Thoracic aorta (tissue), 2 donors: Measurements from ENCODE around the gene FSTL4. TPM values are rescaled to one million over a fixed set of nuclear protein-coding genes. Genes with fewer than 3 reads are reported as not detected.
A peak's percentile ranks its signal among the peaks of the same experiment; 100 is the strongest.

Experiments
- ATAC-seq: fragments of 150-250 bp; one replicate; pipeline ENCODE4 v1.8.0; 2017; ENCODE audit warnings: low read depth; ENCODE audit not compliant: insufficient number of reproducible peaks, low FRiP score
- DNase-seq: peaks from one replicate; pipeline ENCODE4 v3.0.0-alpha.2; 2020; ENCODE audit warnings: low spot score
- H3K27ac ChIP-seq, 2 donors: fragments of 200-600 bp; sonication (generic); 1 replicate in 1 of 2; 2 replicates in 1 of 2; pipeline ENCODE4 v1.5.1; 2016; ENCODE audit warnings: mild to moderate bottlenecking in 2 of 2, moderate library complexity in 2 of 2
- H3K27me3 ChIP-seq: fragments of 200-600 bp; sonication (generic); replicated peaks from 2 replicates; pipeline ENCODE4 v1.6.0; 2016; ENCODE audit warnings: mild to moderate bottlenecking; ENCODE audit not compliant: insufficient read depth
- H3K36me3 ChIP-seq: fragments of 200-600 bp; sonication (generic); one replicate; pipeline ENCODE4 v1.5.1; 2016
- H3K4me1 ChIP-seq, 2 donors: fragments of 200-600 bp; sonication (generic); 1 replicate in 1 of 2; 2 replicates in 1 of 2; pipeline versions ENCODE4 v1.5.1 to v1.6.0; 2016; ENCODE audit warnings: low read depth in 2 of 2, mild to moderate bottlenecking in 1 of 2; ENCODE audit not compliant: control insufficient read depth in 1 of 2
- H3K4me3 ChIP-seq: fragments of 200-600 bp; sonication (generic); 2 replicates; pipeline ENCODE4 v1.5.1; 2016; ENCODE audit warnings: mild to moderate bottlenecking
- H3K9me3 ChIP-seq: fragments of 200-600 bp; sonication (generic); 2 replicates; pipeline ENCODE4 v1.5.1; 2016
- CTCF ChIP-seq: fragments of 200-600 bp; sonication (generic); IDR thresholded peaks from one replicate; pipeline ENCODE4 v1.5.1; 2019; ENCODE audit warnings: antibody characterized with exemption
- total RNA-seq, 2 donors: library from RNA; depleted of rRNA; stranded (reverse); fragments of >200 nt; gene quantifications; one replicate each; pipeline versions ENCODE4 v1.1.0 to v1.2.3, GENCODE V29; 2016

The FSTL4 gene
- total RNA-seq, 2 donors from 2014 or later: not detected

DNA sequence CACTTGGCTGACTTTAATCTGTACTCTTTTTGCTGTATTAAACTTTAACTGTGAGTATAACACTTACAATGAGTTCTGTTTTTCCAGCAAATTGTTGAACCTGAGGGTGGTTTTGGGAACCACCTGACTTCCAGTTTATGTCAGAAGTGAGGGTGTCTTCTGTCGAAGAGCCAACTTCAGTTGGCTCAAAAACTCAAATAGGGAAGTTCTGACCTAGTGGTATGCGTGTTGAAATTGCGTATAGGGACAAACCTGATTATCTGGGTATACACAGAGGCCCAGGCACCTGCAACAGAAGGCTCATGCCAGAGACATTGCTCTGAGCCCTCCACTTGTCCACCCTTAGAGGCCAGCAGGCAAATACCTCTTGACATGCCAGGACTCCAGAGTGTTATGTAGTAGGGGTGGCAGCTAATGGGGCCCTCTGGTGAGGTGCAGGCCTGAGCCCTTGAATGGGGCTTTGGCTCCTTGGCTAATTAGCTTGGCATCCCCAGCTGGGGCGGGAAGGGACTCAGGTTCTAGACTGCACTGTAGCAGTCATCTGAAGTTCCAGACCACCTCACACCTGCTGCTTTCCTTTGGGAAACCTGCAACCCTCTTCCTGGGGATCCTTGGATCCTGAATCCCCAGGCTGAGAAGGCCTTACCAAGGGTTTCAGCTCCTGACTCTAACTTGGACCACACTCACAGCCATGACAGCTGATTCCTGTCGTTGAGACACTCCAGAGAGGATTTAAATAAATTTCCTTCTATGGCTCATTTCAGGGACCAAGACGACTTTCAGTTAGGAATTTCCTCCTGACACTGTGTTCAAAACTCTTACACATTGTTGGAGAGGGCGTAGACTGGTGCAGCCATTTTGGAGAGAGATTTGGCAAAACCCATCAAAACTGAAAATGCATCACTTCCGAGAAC lies 370.9 kb downstream of the FSTL4 start:
- H3K4me3 ChIP-seq: no peak overlapping the region
- ATAC-seq (no peak), DNase-seq (no peak)
- TF ChIP-seq CTCF: no peak
- no peaks in the 10 kb centered on the region for H3K4me1 ChIP-seq
- no peaks in the 10 kb centered on the region for H3K9me3 ChIP-seq
- no peaks in the 10 kb centered on the region for H3K27me3 ChIP-seq
- no peak overlapping the region for H3K27ac ChIP-seq
- H3K36me3 ChIP-seq: no peaks in the 10 kb centered on the region

DNA sequence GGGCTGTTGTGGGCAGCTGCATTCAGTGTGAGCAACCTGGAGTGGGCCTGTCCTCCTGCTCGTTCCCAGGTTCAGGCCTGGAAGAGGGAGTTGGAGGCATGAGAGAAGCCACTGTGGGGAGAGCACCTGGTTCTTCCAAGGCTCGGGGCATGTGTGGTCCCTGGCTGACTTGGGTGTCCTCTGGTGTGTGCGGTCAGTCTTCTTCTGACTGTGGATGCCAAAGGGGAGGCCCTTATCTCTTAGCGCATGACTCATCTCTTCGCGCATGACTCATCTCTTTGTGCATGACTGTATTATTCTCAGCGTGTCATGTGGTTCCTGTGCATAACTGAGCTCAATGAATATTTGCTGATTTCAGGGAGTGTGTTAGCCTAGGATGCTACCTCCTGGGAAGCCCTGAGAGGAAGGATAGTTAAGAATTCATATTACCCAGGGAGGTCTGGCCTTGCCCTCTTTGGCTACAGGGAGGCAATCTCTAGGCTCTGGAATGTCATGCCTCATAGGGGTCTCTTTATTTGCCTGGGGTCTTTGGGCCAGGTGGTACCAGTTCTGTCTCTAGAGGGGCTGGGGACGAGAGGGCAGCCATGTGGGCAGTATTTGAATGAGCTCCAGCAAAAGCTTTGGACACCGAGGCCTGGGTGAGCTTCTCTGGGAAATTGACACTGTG lies 371.8 kb downstream of the FSTL4 start:
- no peak overlapping the region for H3K27ac ChIP-seq
- H3K4me3 ChIP-seq: no peak overlapping the region
- no peaks in the 10 kb centered on the region for H3K4me1 ChIP-seq
- no peaks in the 10 kb centered on the region for H3K9me3 ChIP-seq
- DNase-seq (no peak), ATAC-seq (peak; percentile 70)
- H3K27me3 ChIP-seq: no peaks in the 10 kb centered on the region
- H3K36me3 ChIP-seq: no peaks in the 10 kb centered on the region
- TF ChIP-seq CTCF: no peak

DNA sequence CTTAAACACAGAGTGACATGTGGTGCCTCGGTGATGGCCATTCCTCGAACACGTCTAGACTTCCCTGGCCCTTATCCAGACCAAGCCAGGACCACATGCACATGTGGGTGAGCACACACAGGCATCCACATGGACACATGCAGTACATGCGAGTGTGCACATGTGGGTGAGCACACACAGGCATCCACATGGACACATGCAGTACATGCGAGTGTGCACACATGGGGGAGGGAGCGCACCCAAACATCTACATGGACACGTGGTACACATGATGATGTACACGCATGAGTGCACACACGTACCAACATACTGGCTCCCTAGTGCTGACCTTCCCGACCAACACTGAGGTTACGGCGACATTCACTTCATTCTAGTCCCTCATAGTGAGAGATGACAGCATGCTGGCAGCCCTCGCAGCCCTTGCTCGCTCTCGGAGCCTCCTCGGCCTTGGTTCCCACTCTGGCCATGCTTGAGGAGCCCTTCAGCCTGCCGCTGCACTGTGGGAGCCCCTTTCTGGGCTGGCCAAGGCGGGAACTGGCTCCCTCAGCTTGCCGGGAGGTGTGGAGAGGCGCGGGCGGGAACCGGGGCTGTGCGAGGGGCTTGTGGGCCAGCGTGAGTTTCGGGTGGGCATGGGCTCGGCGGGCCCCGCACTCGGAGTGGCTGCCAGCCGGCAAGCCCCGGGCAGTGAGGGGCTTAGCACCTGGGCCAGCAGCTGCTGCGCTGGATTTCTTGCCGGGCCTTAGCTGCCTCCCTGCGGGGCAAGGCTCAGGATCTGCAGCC lies 373.7 kb downstream of the FSTL4 start:
- Histone ChIP-seq H3K9me3 (no peaks in the 10 kb centered on the region), H3K27ac (no peak overlapping the region), H3K27me3 (no peaks in the 10 kb centered on the region), H3K4me3 (no peak overlapping the region), H3K4me1 (no peaks in the 10 kb centered on the region), H3K36me3 (no peaks in the 10 kb centered on the region)
- DNase-seq (no peak), ATAC-seq (no peak)
- TF ChIP-seq CTCF: no peak

GRCh38 chr5:133236976-133237375 lies 375.4 kb downstream of the FSTL4 start:
- TF ChIP-seq CTCF: no peak
- no peaks in the 10 kb centered on the region for H3K9me3 ChIP-seq
- no peaks in the 10 kb centered on the region for H3K27me3 ChIP-seq
- H3K4me3 ChIP-seq: no peak overlapping the region
- no peak for ATAC-seq
- H3K27ac ChIP-seq: no peak overlapping the region
- H3K36me3 ChIP-seq: no peaks in the 10 kb centered on the region
- no peak for DNase-seq
- H3K4me1 ChIP-seq: no peaks in the 10 kb centered on the region

- no peak for TF ChIP-seq CTCF
- Histone ChIP-seq H3K9me3 (no peaks in the 10 kb centered on the region), H3K4me1 (no peaks in the 10 kb centered on the region), H3K27me3 (no peaks in the 10 kb centered on the region), H3K36me3 (no peaks in the 10 kb centered on the region), H3K4me3 (no peak overlapping the region), H3K27ac (no peak overlapping the region)
- no peak for DNase-seq
- no peak for ATAC-seq
These were observed 375.8 kb downstream of the FSTL4 start for GRCh38 chr5:133236541-133236951.
